Measurements from ENCODE around the gene SLC6A4. TPM values are rescaled to one million over a fixed set of nuclear protein-coding genes. Genes with fewer than 3 reads are reported as not detected.

SLC6A4 gene
- total and polyA plus RNA-seq, 2 of the 8 experiments (the other 6 are each of a cell fraction or from before 2014, with no cell fraction given), result 0.09 to 0.33 TPM

- WGBS, 2 experiments (ENCODE audit: extremely low coverage in 1 of 2, insufficient coverage in 1 of 2, insufficient read length in 1 of 2, insufficient replicate concordance in 2 of 2, low coverage in 1 of 2, low lambda C conversion rate in 2 of 2, missing lambda C conversion rate in 1 of 2), result 100% methylated on average over 1 of the region's 1 CpG; no CpG with 5 or more reads in 1 of the 2 experiments
- Histone ChIP-seq H2BK5ac (ENCODE audit: low read depth, low read length) (no peak overlapping the region), H2BK20ac (ENCODE audit: low read length) (no peak overlapping the region), H2BK12ac (ENCODE audit: low read depth, low read length) (no peak overlapping the region), H3K36me3 (ENCODE audit: control insufficient read depth in 2 of 4, insufficient read depth in 4 of 4, low read length in 3 of 4) (peaks cover 0 to 12% (median 2%) of the 10 kb centered on the region in 4 experiments; a peak in 4 of 8 replicates), H3K4me1 (replicated peaks in 1 of 4; ENCODE audit: control insufficient read depth in 3 of 4, insufficient read depth in 4 of 4, low read length in 3 of 4) (no peaks in the 10 kb centered on the region), H3K23me2 (ENCODE audit: low read depth, low read length) (no peaks in the 10 kb centered on the region), H3K79me2 (ENCODE audit: control insufficient read depth in 1 of 2, insufficient read depth in 2 of 2, low read length in 2 of 2) (no peaks in the 10 kb centered on the region), H3K9ac (replicated peaks in 1 of 4; ENCODE audit: extremely low read depth in 1 of 4, low read depth in 3 of 4, low read length in 3 of 4) (no peak overlapping the region), H3K4me2 (ENCODE audit: insufficient read depth in 1 of 2, low read depth in 2 of 2, low read length in 2 of 2) (no peak overlapping the region), H3K14ac (ENCODE audit: insufficient read length) (no peak overlapping the region), H4K8ac (ENCODE audit: extremely low read depth, insufficient read depth, low read length) (no peak overlapping the region), H2BK15ac (ENCODE audit: low read length) (no peak overlapping the region), H3K79me1 (ENCODE audit: low read depth, low read length) (no peaks in the 10 kb centered on the region; the same call in 1 of the 2 replicates), H2AFZ (ENCODE audit: low read length) (no peak overlapping the region), H3K9me3 (ENCODE audit: insufficient read depth in 2 of 2, low read depth in 1 of 2, low read length in 1 of 2) (no peaks in the 10 kb centered on the region), H2BK120ac (replicated peaks; ENCODE audit: low read depth, low read length) (no peak overlapping the region), H4K5ac (ENCODE audit: insufficient read length, low read depth, low read length) (no peak overlapping the region), H3K4ac (replicated peaks; ENCODE audit: insufficient read length, low read depth, low read length) (no peak overlapping the region), H4K91ac (replicated peaks; ENCODE audit: insufficient read length, low read length) (no peak overlapping the region), H3K56ac (replicated peaks; ENCODE audit: insufficient read length, low read depth, low read length) (no peak overlapping the region), H3K27ac (ENCODE audit: low read depth, low read length) (no peak overlapping the region), H3K18ac (ENCODE audit: extremely low read depth, low read length) (no peak overlapping the region), H3K27me3 (replicated peaks in 1 of 4; ENCODE audit: control insufficient read depth in 3 of 4, extremely low read depth in 1 of 4, insufficient read depth in 3 of 4, low read length in 3 of 4) (no peaks in the 10 kb centered on the region), H3K4me3 (ENCODE audit: extremely low read depth in 1 of 4, insufficient read depth in 2 of 4, low read depth in 3 of 4, low read length in 4 of 4) (no peak overlapping the region), H3K23ac (ENCODE audit: insufficient read length) (no peak overlapping the region), H4K20me1 (replicated peaks in 1 of 2; ENCODE audit: control insufficient read depth in 1 of 2, insufficient read depth in 2 of 2, low read length in 2 of 2) (no peaks in the 10 kb centered on the region), H2AK5ac (ENCODE audit: low read depth, low read length) (no peak overlapping the region)
- ChIA-PET CTCF (ENCODE audit: partially characterized antibody) (interaction anchor here (0.5 to 1.2 kb wide), 5 partner anchors 16 to 322 kb away, joined by 3 read pairs; no protein-coding TSS in a partner anchor), POLR2A (ENCODE audit: partially characterized antibody) (interaction anchor here (1.0 kb wide), 1 partner anchor 9 kb away, joined by 3 read pairs; no protein-coding TSS in a partner anchor)
- DNase-seq (ENCODE audit: low read depth in 1 of 2, low spot score in 2 of 2), result no peak
- FAIRE-seq, result no peak
- TF ChIP-seq CTBP2 (IDR thresholded peaks at IDR 0.05; ENCODE audit: borderline replicate concordance, insufficient read depth, insufficient read length, low read length), result no peak
- TF ChIP-seq NRF1 (IDR thresholded peaks at IDR 0.05; ENCODE audit: low read depth, low read length), result no peak
- TF ChIP-seq SUZ12 (IDR thresholded peaks at IDR 0.05; ENCODE audit: low read length), result no peak
- TF ChIP-seq TBP (IDR thresholded peaks at IDR 0.05; ENCODE audit: low read depth, low read length), result no peak
- TF ChIP-seq KDM4A (IDR thresholded peaks at IDR 0.05; ENCODE audit: low read depth, low read length, severe bottlenecking), result no peak
- TF ChIP-seq GTF2F1 (IDR thresholded peaks at IDR 0.05; ENCODE audit: borderline replicate concordance, low read depth, low read length), result no peak
- TF ChIP-seq RXRA (IDR thresholded peaks at IDR 0.05; ENCODE audit: insufficient read depth, low read depth, low read length), result no peak
- TF ChIP-seq ASH2L (IDR thresholded peaks at IDR 0.05; ENCODE audit: low read length), result no peak
- no peak for TF ChIP-seq HDAC2 (IDR thresholded peaks at IDR 0.05; ENCODE audit: borderline replicate concordance in 1 of 2, low read depth in 2 of 2, low read length in 2 of 2)
- no peak for TF ChIP-seq BRCA1 (IDR thresholded peaks at IDR 0.05; ENCODE audit: low read depth, low read length)
- TF ChIP-seq PHF8 (conservative IDR thresholded peaks at IDR 0.05; ENCODE audit: low read depth, low read length), result no peak
- TF ChIP-seq ZNF274 (IDR thresholded peaks at IDR 0.05; ENCODE audit: borderline replicate concordance, extremely low read depth, low read length), result no peak
- TF ChIP-seq CBX5 (IDR thresholded peaks at IDR 0.05; ENCODE audit: low read depth, low read length), result no peak
- TF ChIP-seq JUND (IDR thresholded peaks at IDR 0.05; ENCODE audit: low read length), result no peak
These were observed 18.7 kb upstream of the SLC6A4 start for GRCh38 chr17:30254150-30254549.

Data from H1 (cell line).